NOMO-1 treated with DMSO at 0.1 percent for 48 hours (cell line): ENCODE measurements around the gene LAMC3.
"Not testable (repeated sequence)": the region's sequence is repeated elsewhere in the genome, so short reads cannot be mapped to it uniquely, and the experiment has no call there.

Experiments
- DNase-seq: peaks from one replicate; lab custom pipeline; 2025; ENCODE audit not compliant: unreplicated experiment; lab: John Stamatoyannopoulos, UW

Gene LAMC3

GRCh38 chr9:131096269-131097125 lies 87.5 kb downstream of the LAMC3 start, which contains the start of gene AIF1L:
AIF1L (plus strand) TSS chr9:131096531; CDS start chr9:131096630, 99 bp downstream.
- no peak for DNase-seq

GRCh38 chr9:131097126-131097947 lies 88.4 kb downstream of the LAMC3 start:
- no peak for DNase-seq

GRCh38 chr9:131097948-131098278 lies 88.9 kb downstream of the LAMC3 start:
- DNase-seq = no peak

- no peak for DNase-seq
Measured at GRCh38 chr9:131098391-131099101, 89.6 kb downstream of the LAMC3 start.

- DNase-seq = no peak
Measured at GRCh38 chr9:131099102-131099606, 90.2 kb downstream of the LAMC3 start.

- not testable (repeated sequence) for DNase-seq
Measured at GRCh38 chr9:131099845-131100244, 90.9 kb downstream of the LAMC3 start.

GRCh38 chr9:131100445-131100844 lies 91.5 kb downstream of the LAMC3 start:
- DNase-seq = no peak

GRCh38 chr9:131101207-131101964 lies 92.4 kb downstream of the LAMC3 start:
- no peak for DNase-seq

- DNase-seq = no peak
Measured at GRCh38 chr9:131103024-131103423, 94.0 kb downstream of the LAMC3 start.

GRCh38 chr9:131103535-131103934 lies 94.6 kb downstream of the LAMC3 start:
- DNase-seq = no peak

- DNase-seq = no peak
Measured at GRCh38 chr9:131104016-131104740, 95.2 kb downstream of the LAMC3 start.

GRCh38 chr9:131105952-131106351 lies 97.0 kb downstream of the LAMC3 start:
- DNase-seq = no peak

GRCh38 chr9:131107760-131108159 lies 98.8 kb downstream of the LAMC3 start:
- no peak for DNase-seq

GRCh38 chr9:131111186-131111853 lies 102.3 kb downstream of the LAMC3 start:
- no peak for DNase-seq

- DNase-seq = no peak
Measured at GRCh38 chr9:131111854-131112311, 102.9 kb downstream of the LAMC3 start.

GRCh38 chr9:131112374-131113154 lies 103.6 kb downstream of the LAMC3 start:
- no peak for DNase-seq

- DNase-seq = no peak
Measured at GRCh38 chr9:131113655-131114054, 104.7 kb downstream of the LAMC3 start.

GRCh38 chr9:131114084-131114535 lies 105.1 kb downstream of the LAMC3 start:
- no peak for DNase-seq
